Mesenchymal stem cell (in vitro differentiated cells and primary cell): Measurements from ENCODE around the gene SEMA4D.
A peak's percentile ranks its signal among the peaks of the same experiment; 100 is the strongest.

Source experiments
- DNase-seq: peaks from one replicate; pipeline ENCODE4 v3.0.0-alpha.2; 2013
- H2AFZ ChIP-seq: one replicate; pipeline ENCODE4 v1.6.1; 2013; ENCODE audit warnings: low read depth, mild to moderate bottlenecking, control low read depth, inconsistent platforms, low read length, moderate library complexity
- H2AK5ac ChIP-seq: 2 replicates; pipeline ENCODE4 v1.6.1; 2013; ENCODE audit warnings: low read length, moderate library complexity, mild to moderate bottlenecking, inconsistent platforms; ENCODE audit not compliant: severe bottlenecking
- H2BK120ac ChIP-seq: one replicate; pipeline ENCODE4 v1.6.1; 2013; ENCODE audit warnings: low read depth, mild to moderate bottlenecking, inconsistent platforms, low read length, moderate library complexity
- H2BK12ac ChIP-seq, 2 experiments: one replicate each; pipeline ENCODE4 v1.6.1; 2013; ENCODE audit warnings: inconsistent platforms in 2 of 2, low read length in 2 of 2, mild to moderate bottlenecking in 2 of 2, moderate library complexity in 2 of 2, control low read depth in 1 of 2
- H2BK15ac ChIP-seq: one replicate; pipeline ENCODE4 v1.6.1; 2013; ENCODE audit warnings: mild to moderate bottlenecking, low read depth, inconsistent platforms; ENCODE audit not compliant: poor library complexity, severe bottlenecking
- H2BK5ac ChIP-seq: 2 replicates; pipeline ENCODE4 v1.6.1; 2013; ENCODE audit warnings: low read depth, mild to moderate bottlenecking, low read length, control low read depth, inconsistent platforms; ENCODE audit not compliant: poor library complexity, severe bottlenecking
- H3K14ac ChIP-seq, 2 experiments: one replicate each; pipeline ENCODE4 v1.6.1; 2013; ENCODE audit warnings: inconsistent platforms in 2 of 2, low read length in 2 of 2, control low read depth in 1 of 2, mild to moderate bottlenecking in 1 of 2, moderate library complexity in 1 of 2
- H3K18ac ChIP-seq, 2 experiments: one replicate each; pipeline ENCODE4 v1.6.1; 2013; ENCODE audit warnings: inconsistent platforms in 2 of 2, low read length in 2 of 2, control low read depth in 1 of 2, low read depth in 1 of 2, mild to moderate bottlenecking in 1 of 2
- H3K23ac ChIP-seq, 2 experiments: one replicate each; pipeline ENCODE4 v1.6.1; 2013; ENCODE audit warnings: inconsistent platforms in 2 of 2, low read length in 2 of 2, mild to moderate bottlenecking in 2 of 2, moderate library complexity in 2 of 2, control low read depth in 1 of 2
- H3K27ac ChIP-seq: 2 replicates; pipeline ENCODE4 v1.5.1; 2013; ENCODE audit warnings: mild to moderate bottlenecking, moderate library complexity, low read length, control low read depth, inconsistent platforms; ENCODE audit not compliant: poor library complexity, severe bottlenecking
- H3K27me3 ChIP-seq, 2 experiments: 2 replicates each; pipeline versions ENCODE4 v1.6.1 to v1.7.0; 2013; ENCODE audit warnings: low read length in 2 of 2, mild to moderate bottlenecking in 2 of 2, moderate library complexity in 2 of 2, control low read depth in 1 of 2, inconsistent platforms in 1 of 2; ENCODE audit not compliant: control insufficient read depth in 1 of 2, insufficient read depth in 1 of 2
- H3K36me3 ChIP-seq, 2 experiments: 2 replicates each; pipeline versions ENCODE4 v1.6.1 to v1.7.0; 2013; ENCODE audit warnings: low read length in 2 of 2, control low read depth in 1 of 2, inconsistent platforms in 1 of 2, low read depth in 1 of 2, mild to moderate bottlenecking in 1 of 2; ENCODE audit not compliant: insufficient read depth in 2 of 2, control insufficient read depth in 1 of 2
- H3K4ac ChIP-seq, 2 experiments: one replicate each; pipeline ENCODE4 v1.6.1; 2013; ENCODE audit warnings: inconsistent platforms in 2 of 2, low read length in 2 of 2, mild to moderate bottlenecking in 2 of 2, moderate library complexity in 2 of 2, control low read depth in 1 of 2, low read depth in 1 of 2
- H3K4me1 ChIP-seq: 2 replicates; pipeline ENCODE4 v1.6.1; 2013; ENCODE audit warnings: low read depth, low read length, control low read depth; ENCODE audit not compliant: control insufficient read depth, insufficient read depth
- H3K4me2 ChIP-seq: 2 replicates; pipeline ENCODE4 v1.6.1; 2013; ENCODE audit warnings: low read length, mild to moderate bottlenecking, inconsistent platforms; ENCODE audit not compliant: poor library complexity, severe bottlenecking
- H3K4me3 ChIP-seq, 2 experiments: 2 replicates each; pipeline versions ENCODE4 v1.5.1 to v1.7.0; 2013; ENCODE audit warnings: low read length in 2 of 2, mild to moderate bottlenecking in 2 of 2, control low read depth in 1 of 2, low read depth in 1 of 2; ENCODE audit not compliant: insufficient read depth in 1 of 2
- H3K79me1 ChIP-seq: replicated peaks from 2 replicates; pipeline ENCODE4 v1.6.1; 2013; ENCODE audit warnings: mild to moderate bottlenecking, control low read depth, low read length, inconsistent platforms; ENCODE audit not compliant: poor library complexity, severe bottlenecking
- H3K9ac ChIP-seq: 2 replicates; pipeline ENCODE4 v1.7.0; 2013; ENCODE audit warnings: mild to moderate bottlenecking, low read length, moderate library complexity
- H3K9me3 ChIP-seq: 2 replicates; pipeline ENCODE4 v1.7.0; 2013; ENCODE audit warnings: mild to moderate bottlenecking, low read length; ENCODE audit not compliant: control insufficient read depth
- H4K8ac ChIP-seq: one replicate; pipeline ENCODE4 v1.6.1; 2013; ENCODE audit warnings: inconsistent platforms, mild to moderate bottlenecking, low read length, moderate library complexity
- H4K91ac ChIP-seq: one replicate; pipeline ENCODE4 v1.6.1; 2013; ENCODE audit warnings: mild to moderate bottlenecking, low read length, inconsistent platforms
- WGBS: methylation state at CpG from one replicate; pipeline ENCODE4 v1.1.7; 2013; ENCODE audit warnings: mixed read lengths; 5-methylcytosine and 5-hydroxymethylcytosine counted together

SEMA4D gene

DNA sequence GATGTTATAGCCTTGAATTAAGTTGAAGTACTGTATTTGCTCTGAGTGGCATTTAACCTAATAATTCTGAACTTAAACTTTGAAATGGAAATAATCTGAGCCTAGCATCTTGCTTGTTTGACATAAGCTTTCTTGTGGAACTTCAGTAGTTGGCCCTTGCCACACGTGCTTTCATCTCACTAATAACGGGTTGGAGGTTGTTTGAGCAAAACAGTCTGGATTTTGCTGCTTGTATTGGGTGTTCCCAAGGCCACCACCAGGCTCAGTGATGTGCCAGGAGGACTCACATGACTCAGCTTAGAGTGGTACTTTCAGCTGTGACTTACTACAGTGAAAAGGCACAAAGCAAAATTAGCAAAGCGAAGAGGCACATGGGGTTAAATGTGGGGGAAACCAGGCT is 143.9 kb downstream of the SEMA4D start:
- no peak overlapping the region for H3K14ac ChIP-seq
- H2AFZ ChIP-seq = no peak overlapping the region
- H2BK15ac ChIP-seq = no peak overlapping the region
- H3K4me2 ChIP-seq = no peak overlapping the region
- no peak overlapping the region for H3K23ac ChIP-seq
- no peak overlapping the region for H2BK12ac ChIP-seq
- no peak overlapping the region for H4K8ac ChIP-seq
- no peaks in the 10 kb centered on the region for H3K9me3 ChIP-seq
- H4K91ac ChIP-seq = no peak overlapping the region
- no peak overlapping the region for H3K27ac ChIP-seq
- DNase-seq = peak; percentile 9
- no peak overlapping the region for H3K9ac ChIP-seq
- H3K4me1 ChIP-seq = no peaks in the 10 kb centered on the region
- H2AK5ac ChIP-seq = no peak overlapping the region
- no peak overlapping the region for H2BK120ac ChIP-seq
- no peak overlapping the region for H3K4ac ChIP-seq
- no peak overlapping the region for H3K18ac ChIP-seq
- no peaks in the 10 kb centered on the region for H3K27me3 ChIP-seq
- H3K36me3 ChIP-seq = peaks cover 70 to 99% of the 10 kb centered on the region in 2 experiments
- 96% methylated on average over 3 of the region's 3 CpGs for WGBS
- peaks cover 51% of the 10 kb centered on the region for H3K79me1 ChIP-seq
- H2BK5ac ChIP-seq = no peak overlapping the region
- H3K4me3 ChIP-seq = no peak overlapping the region

DNA sequence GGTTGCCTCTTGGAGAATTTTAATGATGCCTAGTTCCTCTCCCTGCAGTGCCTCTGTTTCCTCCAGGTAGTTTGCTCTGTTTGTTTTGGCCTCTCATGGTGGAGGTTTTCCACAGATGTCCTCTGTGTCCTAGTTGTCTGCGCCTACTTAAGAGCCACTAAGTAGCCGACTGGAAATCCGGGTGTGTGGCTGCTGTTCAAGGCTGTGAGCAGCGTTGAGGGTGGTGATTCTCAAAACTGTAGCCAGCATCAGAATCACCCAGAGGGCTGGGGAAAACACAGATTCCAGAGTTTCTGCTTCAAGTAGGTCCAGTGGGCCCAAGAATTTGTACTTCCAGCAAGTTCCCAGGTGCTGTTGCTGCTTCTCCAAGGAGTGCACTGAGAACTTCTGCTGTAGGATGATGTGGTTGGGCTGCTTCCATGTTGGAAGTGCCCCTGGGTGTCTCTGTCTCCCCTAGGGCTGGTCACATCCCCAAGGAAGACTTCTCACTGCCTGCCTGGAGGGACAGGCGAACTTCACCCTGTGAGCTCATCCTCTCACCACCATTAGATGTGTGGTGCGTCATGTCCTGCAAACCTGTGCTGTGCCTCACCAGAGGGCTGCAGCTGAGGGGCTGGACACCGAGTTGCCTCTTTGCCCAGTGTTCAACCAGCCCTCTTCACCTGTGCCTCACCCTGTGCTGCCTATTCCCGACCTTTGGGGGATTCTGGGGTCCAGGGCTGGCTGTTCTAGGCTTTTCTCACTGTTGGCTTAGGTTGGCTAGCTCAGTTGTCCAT is 144.9 kb downstream of the SEMA4D start:
- H3K4me2 ChIP-seq = no peak overlapping the region
- H3K4me3 ChIP-seq = no peak overlapping the region
- H2BK12ac ChIP-seq = no peak overlapping the region
- no peak overlapping the region for H4K8ac ChIP-seq
- H2BK120ac ChIP-seq = no peak overlapping the region
- no peak overlapping the region for H3K23ac ChIP-seq
- no peak overlapping the region for H3K4ac ChIP-seq
- peaks cover 57% of the 10 kb centered on the region for H3K79me1 ChIP-seq
- DNase-seq = no peak
- H2AFZ ChIP-seq = no peak overlapping the region
- no peaks in the 10 kb centered on the region for H3K27me3 ChIP-seq
- H3K18ac ChIP-seq = no peak overlapping the region
- H3K9me3 ChIP-seq = no peaks in the 10 kb centered on the region
- H3K4me1 ChIP-seq = no peaks in the 10 kb centered on the region
- no peak overlapping the region for H2AK5ac ChIP-seq
- no peak overlapping the region for H2BK15ac ChIP-seq
- no peak overlapping the region for H2BK5ac ChIP-seq
- H3K27ac ChIP-seq = no peak overlapping the region
- H3K14ac ChIP-seq = no peak overlapping the region
- H3K36me3 ChIP-seq = peaks cover 72 to 99% of the 10 kb centered on the region in 2 experiments
- no peak overlapping the region for H3K9ac ChIP-seq
- 97% methylated on average over 8 of the region's 8 CpGs for WGBS
- peak overlapping the region; percentile 18 for H4K91ac ChIP-seq

- H3K9ac ChIP-seq = no peak overlapping the region
- H3K4me1 ChIP-seq = no peaks in the 10 kb centered on the region
- no peak overlapping the region for H3K27ac ChIP-seq
- WGBS = 84% methylated on average over 2 of the region's 3 CpGs
- H3K18ac ChIP-seq = no peak overlapping the region
- H2BK12ac ChIP-seq = no peak overlapping the region
- H3K14ac ChIP-seq = no peak overlapping the region
- no peak overlapping the region for H3K4me3 ChIP-seq
- no peak overlapping the region for H2AFZ ChIP-seq
- no peak overlapping the region for H3K23ac ChIP-seq
- H4K8ac ChIP-seq = no peak overlapping the region
- H3K4ac ChIP-seq = no peak overlapping the region
- H2BK120ac ChIP-seq = no peak overlapping the region
- no peak for DNase-seq
- no peaks in the 10 kb centered on the region for H3K9me3 ChIP-seq
- H3K4me2 ChIP-seq = no peak overlapping the region
- no peak overlapping the region for H4K91ac ChIP-seq
- no peak overlapping the region for H2BK5ac ChIP-seq
- no peak overlapping the region for H2BK15ac ChIP-seq
- peaks cover 56% of the 10 kb centered on the region for H3K79me1 ChIP-seq
- no peak overlapping the region for H2AK5ac ChIP-seq
- H3K36me3 ChIP-seq = peaks cover 72 to 99% of the 10 kb centered on the region in 2 experiments
- no peaks in the 10 kb centered on the region for H3K27me3 ChIP-seq
These were observed 145.5 kb downstream of the SEMA4D start for GRCh38 chr9:89352451-89352850.

GRCh38 chr9:89351584-89352300 is 146.2 kb downstream of the SEMA4D start:
- Histone ChIP-seq H3K27ac (no peak overlapping the region), H3K4me2 (no peak overlapping the region)

More at GRCh38 chr9:89351584-89352300, 146.2 kb downstream of the SEMA4D start:
- Histone ChIP-seq H2BK15ac (no peak overlapping the region), H3K79me1 (peaks cover 51% of the 10 kb centered on the region), H3K9ac (no peak overlapping the region), H3K14ac (no peak overlapping the region), H3K4me1 (no peaks in the 10 kb centered on the region), H2BK120ac (no peak overlapping the region), H2AK5ac (no peak overlapping the region), H3K36me3 (peaks cover 74 to 97% of the 10 kb centered on the region in 2 experiments), H2BK5ac (no peak overlapping the region), H3K4me3 (no peak overlapping the region), H2BK12ac (no peak overlapping the region), H3K4ac (no peak overlapping the region), H2AFZ (no peak overlapping the region), H3K27me3 (no peaks in the 10 kb centered on the region), H3K23ac (no peak overlapping the region), H3K18ac (no peak overlapping the region), H4K8ac (no peak overlapping the region), H4K91ac (no peak overlapping the region), H3K9me3 (no peaks in the 10 kb centered on the region)
- WGBS = 99% methylated on average over 6 of the region's 6 CpGs
- no peak for DNase-seq
